Suppressor macrophage treated with lipopolysaccharide for 4 hours (primary cell): ENCODE measurements around the gene ASCL5.

Experiments used
- DNase-seq: peaks from one replicate; pipeline ENCODE4 v3.0.0-alpha.2; 2020

The ASCL5 gene

DNA sequence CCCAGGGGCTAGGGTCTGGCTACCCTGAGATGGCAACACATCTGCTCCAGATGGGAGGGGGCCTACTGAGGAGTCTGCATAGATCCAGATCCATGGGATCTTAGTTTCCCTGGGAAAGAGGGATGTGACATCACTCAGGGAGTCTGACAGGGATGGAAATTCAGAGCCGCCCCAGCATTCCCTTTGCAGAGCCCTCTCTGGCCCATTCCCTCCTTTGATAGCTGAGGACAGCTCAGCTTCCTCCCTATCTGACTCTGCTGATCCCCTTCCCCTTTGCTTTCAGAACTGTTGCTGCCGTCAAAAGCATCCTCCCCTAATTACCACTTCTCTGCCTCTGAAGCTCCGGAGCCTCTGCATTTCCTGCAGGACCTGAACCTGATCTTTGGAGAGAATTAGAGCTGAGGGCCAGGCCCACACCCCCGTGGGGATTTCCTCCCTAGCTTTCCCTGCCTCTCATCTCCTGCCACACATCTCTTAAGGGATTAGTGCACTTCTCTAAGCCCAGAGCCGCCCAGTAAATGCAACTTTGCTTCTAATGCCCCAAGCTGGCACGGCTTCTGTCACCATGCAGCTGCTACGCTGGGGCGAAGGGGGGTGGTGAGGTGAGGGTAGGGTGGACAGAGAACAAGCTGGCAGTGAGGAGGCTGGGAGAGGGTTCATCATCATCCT is 9.5 kb upstream of the ASCL5 start:
- DNase-seq = no peak

DNA sequence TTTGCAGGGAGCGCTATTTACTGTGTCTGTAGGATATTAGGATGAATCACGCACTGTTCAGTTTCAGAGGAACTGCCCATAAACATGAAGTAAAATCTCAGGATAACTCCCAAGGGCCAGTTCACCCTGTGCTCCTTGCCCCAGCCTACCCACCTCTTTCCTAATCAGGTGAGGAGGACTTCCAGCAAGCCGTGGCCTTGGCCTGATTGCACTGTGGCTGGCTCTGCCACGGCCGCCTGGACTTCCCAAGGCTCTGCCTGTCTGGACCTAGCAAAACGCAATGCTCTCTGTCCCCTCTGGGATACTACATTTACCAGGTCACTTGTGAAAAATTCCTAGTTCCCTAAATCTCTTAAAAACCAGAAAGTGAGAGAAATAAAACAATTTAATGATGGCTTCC is 7.4 kb upstream of the ASCL5 start:
- DNase-seq = no peak

DNA sequence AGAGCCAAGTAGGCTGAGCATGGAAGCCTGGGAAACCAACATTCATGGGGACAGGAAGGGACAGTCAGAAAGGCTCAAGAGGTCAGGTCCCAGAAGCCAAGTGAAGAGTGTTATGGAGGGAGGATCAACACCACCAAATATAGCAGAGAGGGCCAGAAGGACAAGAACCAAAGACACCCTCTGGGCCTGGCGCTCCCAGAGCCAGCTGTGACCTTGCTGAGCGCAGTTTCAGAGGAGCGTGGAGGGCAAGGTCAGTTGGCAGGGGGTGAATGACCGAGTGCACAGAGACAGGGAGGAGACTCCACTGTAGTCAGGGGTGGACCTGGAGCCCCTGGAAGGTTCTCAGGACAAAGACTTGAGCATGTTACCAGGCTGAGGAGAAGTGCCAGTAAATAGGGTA is 4.4 kb upstream of the ASCL5 start:
- no peak for DNase-seq

DNA sequence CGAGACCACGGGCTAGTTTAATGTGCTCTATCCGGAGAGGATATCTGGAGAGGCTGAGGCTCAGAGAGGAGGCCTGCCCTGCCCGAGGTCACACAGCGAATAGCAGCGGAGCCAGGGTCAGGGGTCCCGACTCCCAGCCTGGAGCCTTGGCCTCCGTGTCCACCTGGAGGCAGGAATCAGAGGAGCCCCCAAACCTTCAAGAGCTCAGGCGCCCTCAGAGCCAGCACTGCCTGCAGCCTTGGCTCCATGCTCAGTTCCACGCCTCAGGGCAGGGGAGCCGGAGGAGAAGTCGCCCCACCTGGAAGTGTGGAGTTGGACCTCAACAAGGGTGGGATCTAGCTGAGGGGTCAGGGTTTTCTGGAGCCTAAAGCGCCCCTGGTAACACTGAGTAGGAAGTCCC is 2.0 kb upstream of the ASCL5 start:
- DNase-seq = no peak

DNA sequence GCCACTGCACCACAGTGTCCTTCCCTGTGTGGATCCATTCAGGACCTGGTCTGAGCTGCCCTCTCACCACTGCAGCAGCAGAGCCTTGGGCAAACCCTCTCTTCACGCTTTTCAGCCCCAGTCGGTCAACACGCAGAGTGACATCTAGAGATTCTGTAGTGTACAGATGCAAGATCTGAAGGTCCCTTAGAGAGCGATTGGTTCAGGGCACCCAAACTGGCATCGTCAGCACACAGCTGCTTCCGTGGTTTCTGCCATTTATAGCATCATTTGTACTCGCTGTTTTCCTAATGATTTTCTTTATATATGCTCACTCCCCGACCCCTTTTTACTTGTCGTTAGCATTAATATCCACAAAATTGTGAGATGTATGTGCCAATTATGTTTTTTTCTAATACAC is 1.5 kb upstream of the ASCL5 start:
- DNase-seq = no peak

DNA sequence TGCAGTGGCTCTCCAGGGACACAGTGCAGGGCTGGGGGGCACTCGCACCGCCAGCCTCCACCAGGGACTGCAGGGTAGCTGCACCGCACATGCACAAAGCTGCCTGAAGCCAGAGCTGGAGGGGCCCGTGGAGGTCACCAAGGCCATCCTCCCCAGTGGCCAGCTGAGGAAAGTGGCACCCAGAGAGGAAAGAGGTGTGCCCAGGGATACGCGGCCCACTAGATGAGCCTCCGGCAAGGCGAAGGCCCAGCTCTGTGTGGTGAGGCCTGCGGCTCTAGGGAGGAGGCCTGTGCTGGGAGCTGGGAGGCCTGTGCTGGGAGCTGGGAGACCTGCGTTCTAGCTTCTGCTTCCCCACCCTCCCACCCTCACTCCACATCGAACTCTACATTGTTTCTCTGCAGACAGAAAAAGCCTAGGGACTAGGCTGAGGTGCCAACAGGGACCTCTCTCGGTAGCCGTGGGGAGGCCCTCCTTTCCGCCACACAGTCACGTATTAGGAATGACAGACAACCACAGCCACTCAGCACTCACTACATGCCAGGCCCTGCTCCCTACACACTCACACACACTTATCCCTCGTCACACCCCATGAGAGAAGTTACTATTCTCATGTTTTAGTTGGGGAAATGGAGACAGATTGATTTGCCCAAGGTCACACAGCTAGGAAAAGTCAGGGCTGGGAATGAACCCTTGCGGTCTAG is 921 bp upstream of the ASCL5 start:
- no peak for DNase-seq

DNA sequence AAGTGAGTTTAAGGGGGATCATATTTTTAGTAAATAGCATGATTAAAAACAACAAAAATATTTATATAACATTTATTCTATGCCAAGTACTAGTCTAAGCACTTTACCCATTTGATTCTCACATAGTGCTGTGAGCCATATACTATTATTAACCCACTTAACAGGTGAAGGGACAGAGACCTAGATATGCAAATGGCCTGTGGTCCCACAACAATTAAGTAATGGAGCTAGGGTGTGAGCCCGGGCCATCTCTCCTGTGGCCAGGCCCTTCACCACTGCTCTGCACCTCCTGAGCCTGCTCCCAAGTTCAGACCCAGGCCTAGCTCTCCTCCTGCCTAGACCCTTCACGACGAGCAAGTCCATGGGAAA is 537 bp downstream of the ASCL5 start:
- DNase-seq = no peak

DNA sequence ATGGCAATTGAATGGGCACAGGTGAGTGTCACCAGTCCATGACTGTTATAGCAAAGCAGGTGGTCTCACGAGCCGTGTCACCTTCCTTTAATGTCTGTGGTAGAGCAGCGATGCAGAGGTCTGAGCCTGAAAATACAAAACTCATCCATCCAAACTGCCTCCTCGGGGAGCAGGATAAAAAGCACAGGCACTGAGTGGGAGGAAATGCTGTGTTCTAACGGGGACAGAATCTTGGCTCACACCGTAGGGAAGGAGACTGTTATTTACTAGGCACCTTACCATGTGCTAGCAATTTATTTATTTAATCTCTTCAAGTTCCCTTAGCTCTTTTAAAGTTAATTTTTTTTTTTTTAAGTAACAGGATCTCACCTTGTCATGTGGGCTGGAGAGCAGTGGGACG is 1.2 kb downstream of the ASCL5 start:
- DNase-seq = no peak

DNA sequence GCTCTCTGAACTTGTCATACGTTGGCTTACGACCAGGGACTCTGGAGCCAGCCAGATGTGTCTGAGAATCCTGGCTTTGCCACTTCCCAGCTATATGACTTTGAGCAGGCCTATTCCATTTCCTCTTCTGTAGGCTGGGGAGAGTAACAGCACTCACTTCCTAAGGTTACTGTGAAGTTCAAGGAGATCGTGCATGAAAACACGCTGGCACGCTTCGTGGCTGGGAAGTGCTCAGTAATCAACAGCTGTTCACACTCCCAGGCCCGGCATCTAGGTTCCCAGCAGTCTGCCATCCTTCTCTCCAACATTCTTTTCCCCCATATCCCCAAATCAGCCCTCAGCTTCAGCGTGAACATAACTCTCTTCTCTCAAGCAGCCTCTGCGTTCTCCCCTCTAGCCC is 2.0 kb downstream of the ASCL5 start:
- no peak for DNase-seq

DNA sequence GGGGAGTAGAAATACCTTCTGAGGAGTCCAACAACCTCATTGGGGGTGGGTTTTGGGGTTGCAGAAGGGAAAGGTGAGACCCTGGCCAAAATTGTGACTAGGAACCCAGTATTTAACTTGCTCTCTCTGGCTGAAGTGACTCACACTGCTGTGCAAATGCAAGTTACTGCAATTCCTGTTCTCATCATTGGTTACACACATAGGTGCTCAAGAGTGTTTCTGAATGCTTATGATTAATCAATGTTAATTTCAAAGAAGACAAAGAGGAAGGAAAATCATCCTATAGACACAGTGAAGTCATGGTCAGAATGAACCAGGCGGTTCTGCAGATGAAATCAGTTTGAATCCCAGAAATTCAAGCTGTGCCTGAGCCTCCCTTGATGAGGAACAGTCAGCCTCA is 3.1 kb downstream of the ASCL5 start:
- no peak for DNase-seq

DNA sequence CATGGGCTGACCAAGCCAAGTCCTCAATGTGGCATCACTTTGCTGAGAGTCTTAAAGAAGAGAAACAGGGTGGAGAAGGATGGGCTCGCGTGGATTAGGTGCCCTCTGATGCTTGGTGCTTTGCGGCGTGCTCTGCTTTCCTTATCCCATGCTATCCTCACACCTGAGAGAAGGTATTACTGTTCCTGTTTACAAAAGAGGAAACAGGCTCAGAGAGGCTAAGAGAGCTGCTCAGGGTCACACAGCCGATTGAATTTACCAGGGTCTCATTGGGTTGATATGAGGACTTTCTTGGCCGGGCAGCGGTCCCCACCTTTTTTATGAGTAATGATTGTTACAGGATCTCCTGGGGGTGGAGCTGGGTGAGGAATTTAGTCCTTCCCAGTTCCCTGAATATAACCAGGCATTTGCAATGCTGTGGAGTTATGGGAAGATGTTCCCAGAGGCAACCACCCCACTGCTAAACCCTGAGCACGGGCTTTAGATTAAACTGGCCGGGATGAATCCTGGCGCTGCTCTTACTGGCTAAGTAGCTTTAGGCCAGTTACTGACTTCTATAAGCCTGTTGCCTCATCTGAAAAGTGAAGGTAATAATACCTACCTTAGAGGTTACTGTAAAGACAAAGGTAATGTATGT is 4.5 kb downstream of the ASCL5 start:
- DNase-seq = no peak

DNA sequence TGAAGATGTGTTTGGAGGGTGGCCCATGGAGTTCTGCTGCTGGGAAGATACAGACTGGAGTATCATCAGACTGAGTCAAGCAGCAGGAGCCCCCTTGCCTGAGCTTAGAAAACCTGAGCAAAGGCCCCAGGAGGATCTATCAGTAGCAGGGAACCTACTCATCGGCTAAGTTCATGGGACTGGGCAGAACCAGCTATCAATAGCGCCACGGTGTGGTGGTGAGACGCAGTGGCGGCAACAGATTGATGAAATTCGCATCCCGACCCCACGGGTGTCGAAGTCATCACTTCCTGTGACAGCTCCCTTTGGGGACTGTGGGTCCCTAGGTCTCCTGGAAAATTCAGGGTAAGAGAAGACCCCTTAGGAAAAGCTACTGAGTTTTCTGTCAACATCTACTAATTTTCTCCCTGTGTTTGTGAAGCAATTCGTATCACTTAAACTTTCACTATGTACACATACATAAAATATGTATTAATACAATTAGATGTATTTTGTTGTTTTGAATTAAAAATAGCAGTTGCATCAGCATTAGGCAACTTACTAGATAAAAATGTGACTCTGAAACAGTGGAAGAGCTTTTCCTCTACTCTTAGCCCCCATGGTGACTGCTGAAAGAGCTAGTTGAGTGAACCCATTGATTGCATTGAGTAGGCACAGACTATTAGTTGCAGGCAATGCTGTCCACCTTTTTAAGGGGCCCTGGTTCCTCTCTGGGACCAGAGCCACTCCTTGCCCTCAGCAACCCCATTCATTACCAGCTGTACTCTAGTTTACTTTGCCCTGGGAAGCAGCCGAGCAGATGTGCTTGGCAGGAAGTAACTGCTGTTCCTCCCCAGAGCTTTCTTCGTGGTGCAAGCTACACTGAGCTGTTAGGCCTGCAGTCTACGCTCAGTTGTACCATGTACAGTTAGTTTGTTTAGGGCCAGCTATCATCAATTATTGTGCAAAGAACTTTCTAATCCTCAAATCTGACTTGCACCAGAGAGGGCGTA is 7.5 kb downstream of the ASCL5 start:
- peak; percentile 57 for DNase-seq

DNA sequence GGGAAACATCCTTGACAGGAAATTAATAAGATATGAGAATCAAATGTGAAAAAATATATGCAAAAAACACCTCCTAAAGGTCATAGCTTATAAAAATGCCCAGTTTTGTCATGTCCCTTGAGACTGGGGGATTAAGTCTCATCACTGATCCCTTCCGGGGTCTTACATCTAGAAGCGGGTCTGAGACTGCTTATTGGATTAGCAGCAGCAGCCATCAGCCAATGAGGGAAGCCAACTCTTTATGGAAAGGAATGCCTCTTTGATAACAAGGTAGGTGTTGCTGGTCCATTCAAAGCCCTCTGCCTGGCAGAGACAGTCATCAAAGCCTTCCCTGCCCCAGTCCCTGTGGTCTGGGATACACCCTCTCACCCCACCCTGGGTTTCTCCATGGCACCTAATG is 10.9 kb downstream of the ASCL5 start:
- DNase-seq = no peak

DNA sequence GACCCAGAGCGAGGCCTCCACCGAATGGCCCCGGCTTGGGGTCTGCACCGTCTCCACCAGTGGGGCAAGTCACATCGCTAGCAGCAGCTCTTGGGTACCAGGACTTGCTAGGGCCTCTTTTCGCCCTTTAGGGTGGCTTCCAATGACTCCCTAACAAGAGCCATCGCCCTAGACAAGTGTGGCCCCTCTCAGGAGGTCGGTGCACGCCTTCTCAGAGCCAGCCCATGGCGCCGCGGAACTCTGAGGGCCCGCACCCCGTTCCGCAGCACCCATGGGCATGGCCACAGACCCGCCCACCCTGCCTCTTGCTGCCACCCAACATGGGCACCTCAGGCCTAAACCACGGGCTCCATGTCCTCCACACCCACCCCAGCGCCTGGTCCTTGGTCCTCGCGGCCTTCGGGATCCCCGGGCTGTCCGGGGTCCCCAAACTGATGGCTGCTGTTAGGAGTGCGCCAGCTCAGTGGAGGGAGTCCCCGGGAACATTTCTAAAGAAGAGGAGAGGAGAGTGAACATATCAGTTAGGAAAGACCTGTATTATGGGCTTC is 11.5 kb downstream of the ASCL5 start:
- no peak for DNase-seq

DNA sequence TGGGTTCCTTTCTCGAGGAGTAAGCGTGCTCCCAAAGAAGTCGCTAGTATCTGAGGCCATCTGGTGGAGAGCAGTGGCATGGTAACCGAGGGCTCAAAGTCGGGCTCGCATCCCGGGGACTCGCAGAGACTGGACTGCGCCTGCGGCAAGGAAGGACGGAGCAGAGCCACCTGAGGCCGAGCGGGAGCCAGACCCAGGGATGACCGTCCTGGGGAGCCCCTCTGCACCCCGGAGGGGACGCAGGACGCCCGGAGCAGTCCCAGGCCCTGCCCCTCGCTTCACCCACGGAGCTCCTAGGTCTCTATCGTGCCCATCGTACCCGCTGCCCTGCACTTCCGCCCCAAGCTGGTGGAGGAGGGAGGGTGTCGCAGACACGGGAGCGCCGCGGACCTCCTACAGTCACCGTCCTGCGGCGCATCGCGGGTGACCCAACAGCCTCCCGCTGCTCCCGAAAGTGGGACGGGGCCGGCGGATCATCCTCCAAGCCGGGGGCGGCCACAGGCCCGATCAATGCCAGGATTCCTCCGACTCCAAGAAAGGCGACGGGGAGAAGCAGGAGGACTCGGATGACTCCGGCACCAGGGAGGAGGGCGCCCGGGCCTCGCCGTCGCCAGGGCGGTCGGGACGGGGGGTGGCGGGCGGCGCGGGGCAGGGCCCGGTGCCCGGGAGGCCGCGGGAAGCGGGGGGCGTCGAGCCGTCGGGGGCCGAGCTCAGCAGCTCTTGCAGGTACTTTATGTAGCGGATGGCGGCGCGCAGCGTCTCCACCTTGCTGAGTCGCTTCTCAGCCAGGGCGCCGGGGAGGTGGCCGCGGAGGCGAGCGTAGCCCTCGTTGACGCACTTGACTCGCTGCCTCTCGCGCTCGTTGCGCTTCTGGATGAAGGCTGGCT is 12.5 kb downstream of the ASCL5 start:
- DNase-seq = peak; percentile 85

DNA sequence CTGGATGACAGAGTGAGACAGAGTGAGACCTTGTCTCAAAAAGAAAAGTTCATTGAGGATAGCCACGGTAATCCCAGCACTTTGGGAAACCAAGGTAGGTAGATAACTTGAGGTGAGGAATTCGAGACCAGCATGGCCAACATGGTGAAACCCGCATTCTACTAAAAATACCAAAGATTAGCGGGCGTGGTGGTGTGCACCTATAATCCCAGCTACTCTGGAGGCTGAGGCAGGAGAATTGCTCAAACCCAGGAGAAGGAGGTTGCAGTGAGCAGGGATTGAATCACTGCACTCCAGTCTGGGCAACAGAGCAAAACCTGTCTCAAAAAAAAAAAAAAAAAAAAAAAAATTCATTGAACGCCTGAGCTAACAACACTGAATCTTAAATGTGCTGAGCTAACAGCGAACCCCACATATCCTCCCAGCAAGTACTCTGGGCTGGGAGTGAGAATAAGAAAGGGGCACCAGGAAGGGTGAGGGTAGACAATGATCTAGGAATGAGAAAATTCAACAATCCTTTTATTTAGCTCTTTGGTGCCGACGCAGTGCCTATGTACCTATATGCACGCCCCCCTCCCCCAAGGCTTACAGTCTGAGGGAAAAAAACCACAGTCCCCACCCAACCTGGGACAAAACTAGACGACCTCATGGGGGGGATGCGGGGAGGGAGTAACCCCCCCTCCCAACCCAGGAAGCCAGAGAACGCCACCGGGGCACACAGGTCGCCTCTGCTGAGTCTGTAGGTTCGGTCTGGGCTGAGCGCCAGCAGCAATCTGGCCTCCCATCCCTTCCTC is 13.3 kb downstream of the ASCL5 start:
- DNase-seq = no peak

DNA sequence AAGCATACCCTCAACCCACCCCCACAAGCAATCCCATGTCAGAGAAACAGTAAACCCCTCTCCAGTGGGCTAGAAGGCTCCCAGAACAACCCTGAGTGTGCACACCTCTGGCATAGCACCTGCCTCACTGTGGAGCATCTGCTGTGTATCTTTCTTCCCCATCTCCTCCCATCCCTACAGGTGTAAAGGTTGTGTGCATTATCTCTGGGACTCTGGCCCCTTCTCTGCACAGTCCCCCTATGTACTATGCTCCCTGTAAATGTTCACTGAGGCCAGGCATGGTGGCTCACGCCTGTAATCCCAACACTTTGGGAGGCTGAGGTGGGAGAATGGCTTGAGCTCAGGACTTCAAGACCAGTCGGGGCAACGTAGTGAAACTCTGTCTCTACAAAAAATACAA is 14.1 kb downstream of the ASCL5 start:
- DNase-seq = no peak

DNA sequence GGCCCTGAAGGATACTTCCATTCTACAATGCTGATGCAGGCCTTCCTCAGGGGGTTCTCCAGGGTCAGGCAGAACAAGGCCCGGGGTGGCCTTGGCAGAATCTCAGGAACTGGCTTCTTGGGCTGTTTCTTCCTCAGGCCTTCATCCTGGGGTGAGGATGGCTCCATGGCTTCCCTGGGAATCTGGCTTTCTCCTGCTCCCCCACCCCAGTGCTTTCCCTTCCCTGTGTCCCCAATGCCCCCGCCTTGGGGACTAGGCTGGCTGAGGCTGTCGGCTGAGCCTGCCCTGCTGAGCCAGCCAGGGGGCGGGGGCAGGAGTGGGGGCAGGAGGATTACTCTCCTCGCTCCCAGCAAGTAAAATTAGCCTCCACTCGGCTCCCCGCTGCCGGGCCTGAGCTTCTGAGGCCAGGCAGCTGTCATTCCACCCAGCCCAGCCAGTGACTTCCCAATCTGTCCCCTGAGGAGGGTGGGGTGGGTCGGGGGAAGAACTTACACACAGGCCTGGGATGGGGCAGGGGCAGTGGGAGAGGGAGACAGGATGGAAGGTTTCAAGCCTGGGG is 14.7 kb downstream of the ASCL5 start, which contains the start of gene CACNA1S:
CACNA1S (minus strand) TSS at position 254 of the 559 bp plus-strand sequence; CDS start at position 167, 87 bp downstream.
- DNase-seq = no peak

DNA sequence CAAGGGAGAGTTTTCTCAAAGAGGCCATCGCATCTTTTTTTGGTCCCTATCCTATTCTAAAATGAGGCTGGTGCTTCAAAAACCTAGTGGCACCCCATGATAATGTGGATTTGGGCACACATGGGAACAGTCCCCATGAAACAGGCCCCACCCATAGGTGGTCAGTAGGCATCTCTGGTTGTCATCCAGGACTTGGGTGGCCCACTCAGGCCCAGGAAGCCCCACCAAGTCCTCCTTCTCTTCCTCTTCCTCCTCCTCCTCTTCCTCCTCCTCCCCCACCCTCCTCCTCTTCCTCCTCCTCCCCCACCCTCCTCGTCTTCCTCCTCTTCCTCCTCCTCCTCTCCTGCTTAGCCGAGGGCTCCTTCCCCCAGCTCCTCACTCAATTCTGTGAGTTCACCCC is 15.3 kb downstream of the ASCL5 start:
- no peak for DNase-seq

DNA sequence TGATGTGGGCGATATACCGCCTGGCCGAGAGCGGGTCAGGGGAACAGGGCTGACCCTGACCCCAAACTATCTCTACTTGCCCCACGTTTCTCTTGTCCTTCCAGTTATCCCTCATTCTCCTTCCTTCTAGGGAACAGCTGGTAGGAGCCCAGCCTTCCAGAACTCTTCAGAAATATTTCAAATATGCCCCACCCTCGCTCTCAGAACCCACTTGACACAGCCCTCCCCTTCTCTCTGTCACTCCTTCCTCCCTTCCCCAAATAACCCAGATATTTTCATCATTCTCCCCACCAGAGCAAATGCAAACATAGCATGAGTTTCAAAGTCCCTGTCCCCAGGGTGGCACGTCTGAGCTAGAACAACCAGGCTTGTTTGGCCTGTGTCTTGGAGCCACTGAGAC is 15.8 kb downstream of the ASCL5 start:
- DNase-seq = no peak

DNA sequence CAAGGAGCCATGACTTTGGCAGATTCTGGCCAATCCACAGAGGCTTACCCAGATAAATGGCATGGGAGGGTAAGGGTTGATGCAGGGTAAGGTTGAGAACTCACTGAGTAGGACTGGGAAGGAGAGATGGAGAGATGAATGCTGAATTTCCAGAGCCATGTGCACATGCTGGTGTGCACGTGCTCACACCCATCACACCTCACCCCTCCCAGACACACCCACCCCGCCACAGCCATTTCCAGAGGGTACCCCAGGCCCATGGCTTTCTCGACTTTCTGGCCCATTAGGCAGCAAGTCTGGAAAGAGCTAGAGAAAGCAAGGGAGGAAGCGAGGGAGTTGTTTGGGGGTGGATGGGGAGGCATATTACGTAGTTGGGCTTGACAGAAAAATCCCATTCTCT is 16.4 kb downstream of the ASCL5 start:
- no peak for DNase-seq
